GM10847 (cell line): Measurements from ENCODE around the gene RCOR1.

Experiments used
- POLR2A ChIP-seq: IDR thresholded peaks from 2 replicates; pipeline ENCODE4 v1.6.1; 2011; ENCODE audit not compliant: insufficient read length; ENCODE audit errors: extremely low read depth

Gene RCOR1

GRCh38 chr14:102683399-102684297 is 91.2 kb downstream of the RCOR1 start:
- TF ChIP-seq POLR2A, result no peak

DNA sequence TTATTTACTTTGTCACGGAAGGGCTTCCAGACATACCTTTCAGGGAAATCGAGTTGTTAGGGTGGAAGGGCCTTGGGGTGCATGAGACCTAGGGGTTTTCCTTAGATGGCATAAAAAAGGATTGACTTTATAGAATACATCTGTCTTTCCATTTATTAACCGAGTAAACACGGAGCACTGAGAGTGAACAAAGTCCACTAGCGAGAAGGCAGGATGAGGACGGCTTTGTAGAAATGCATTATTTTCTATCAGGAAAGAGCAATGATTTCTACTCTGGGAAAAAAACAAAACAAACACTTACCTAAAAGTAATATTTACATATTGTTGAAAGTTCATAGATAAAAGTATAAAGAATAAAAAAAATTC is 91.8 kb downstream of the RCOR1 start:
- no peak for TF ChIP-seq POLR2A

DNA sequence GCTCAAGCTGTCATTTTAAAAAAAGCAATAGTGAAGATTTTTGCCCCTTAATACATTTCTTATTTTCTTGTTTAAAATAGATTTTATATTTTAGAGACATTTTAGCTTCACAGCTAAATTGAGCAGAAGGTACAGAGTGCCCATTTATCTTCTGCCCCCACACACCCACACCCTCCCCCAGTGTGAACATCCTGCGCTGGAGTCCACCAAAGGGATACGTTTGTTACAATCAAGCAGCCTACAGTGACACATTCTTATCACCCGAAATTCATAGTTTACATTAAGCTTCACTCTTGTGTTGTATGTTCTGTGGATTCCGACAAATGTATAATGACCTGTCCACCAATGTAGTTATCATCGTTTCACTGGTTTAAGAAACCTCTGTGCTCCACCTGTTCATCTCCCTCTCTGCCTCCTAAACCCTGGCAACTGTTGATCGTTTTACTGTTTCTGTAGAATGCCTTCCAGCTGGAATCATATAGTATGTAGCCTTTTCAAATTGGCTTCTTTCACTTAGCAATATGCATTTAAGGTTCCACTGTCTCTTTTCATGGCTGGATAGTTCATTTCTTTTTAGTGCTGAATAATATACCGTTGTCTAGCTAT is 93.8 kb downstream of the RCOR1 start:
- TF ChIP-seq POLR2A, result no peak

DNA sequence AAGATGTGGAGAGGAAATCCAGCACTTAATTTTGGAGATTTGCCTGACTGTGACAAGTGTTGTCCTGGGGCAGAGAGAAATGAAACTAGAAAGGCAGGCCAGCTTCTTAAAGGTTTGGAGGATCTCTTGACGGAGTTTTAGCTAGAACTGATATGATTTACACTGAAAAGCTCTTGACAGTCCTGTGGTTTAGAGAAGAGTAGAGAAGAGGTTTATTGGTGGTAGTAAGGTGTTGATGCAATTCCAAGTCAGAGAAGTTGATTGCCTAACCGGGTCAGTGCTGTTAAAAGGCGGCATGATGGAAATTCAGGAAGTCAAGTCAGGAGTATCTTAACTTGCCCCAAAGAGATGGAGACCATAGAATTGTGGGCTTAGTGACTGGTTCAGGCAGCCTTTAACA is 95.8 kb downstream of the RCOR1 start:
- no peak for TF ChIP-seq POLR2A

DNA sequence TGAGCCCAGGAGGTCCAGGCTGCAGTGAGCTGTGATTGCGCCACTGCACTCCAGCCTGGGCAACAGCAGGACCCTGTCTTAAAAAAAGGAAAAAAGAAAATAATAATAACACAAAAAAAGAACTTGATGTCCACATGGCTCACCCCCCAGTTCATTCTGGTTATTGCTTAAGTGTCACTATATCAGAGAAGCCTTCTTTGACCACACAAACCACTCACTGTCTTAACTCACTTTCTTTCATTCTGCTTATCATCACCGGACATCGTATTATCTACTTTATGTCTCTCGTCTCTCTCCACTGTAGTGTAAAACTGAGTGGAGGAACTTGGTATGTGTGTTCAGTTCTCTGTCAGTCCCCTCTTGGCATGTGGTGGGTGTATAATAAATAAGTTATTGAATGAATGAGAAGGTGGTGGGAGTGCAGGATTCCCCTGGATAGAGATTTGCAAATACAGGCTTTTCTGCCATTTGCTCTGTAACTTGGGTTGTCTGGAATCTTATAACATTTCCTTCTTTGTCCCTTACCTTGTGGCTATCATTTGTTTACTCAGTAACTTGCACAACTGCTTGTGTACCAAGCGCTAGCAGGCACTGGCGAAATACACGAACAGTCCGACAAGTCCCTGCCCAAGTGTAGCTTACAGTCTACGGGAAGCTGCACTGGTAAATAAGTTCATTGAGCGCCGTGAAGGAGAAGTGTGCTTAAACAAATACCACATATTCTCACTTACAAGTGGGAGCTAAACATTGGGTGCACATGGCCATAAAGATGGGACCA is 98.2 kb downstream of the RCOR1 start:
- TF ChIP-seq POLR2A, result no peak

DNA sequence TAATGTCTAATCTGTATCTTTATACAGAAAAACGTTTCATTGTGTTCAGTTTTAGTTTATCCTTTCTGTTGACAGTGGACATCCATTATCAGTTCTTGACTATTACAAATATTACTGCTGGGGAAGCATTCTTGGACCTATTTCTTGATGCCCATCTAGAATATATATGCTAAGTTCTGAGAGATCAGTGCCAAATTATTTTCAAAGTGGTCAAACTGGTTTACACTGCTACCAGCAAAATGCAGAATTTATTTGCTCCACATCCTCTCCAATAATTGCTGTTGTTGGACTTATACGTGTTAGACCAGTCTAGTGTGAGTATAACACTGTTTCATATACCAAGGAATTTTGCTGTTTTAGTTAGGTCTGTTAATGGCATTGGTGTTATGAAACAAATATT is 99.3 kb downstream of the RCOR1 start:
- TF ChIP-seq POLR2A, result no peak

GRCh38 chr14:102692334-102692733 is 99.9 kb downstream of the RCOR1 start:
- TF ChIP-seq POLR2A, result no peak

DNA sequence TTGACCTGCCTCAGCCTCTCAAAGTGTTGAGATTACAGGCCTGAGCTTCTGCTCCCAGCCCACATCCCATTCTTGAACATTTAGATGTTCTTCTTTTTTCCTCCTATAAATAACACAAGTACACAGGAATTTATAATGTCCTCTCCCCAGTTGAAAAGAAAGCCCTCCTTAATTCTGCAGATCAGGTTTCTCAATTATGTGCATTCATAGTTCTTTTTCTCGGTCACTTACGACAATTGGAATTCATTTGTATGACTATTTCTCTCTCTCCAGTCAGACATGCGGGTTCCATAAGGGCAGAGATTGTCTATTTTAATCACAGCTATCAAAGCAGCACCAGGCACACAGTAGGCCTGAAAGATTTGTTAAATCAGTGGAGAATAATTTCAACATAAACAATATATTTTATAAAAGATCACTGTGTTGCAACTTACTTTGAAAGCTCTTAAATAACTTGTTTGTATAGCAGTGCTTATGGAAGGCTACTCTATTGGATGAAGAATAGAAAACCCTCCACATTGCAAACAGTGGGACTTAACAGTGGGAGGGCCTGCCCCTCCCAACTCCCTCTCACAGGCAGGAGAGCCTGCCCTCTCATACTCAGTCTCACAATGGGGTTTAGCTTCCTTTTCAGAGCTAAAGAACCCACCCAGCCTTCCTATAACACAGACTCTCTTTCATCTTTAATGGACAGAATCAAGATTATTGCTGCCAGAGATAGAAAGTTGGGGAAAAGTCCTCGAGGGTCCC is 100.7 kb downstream of the RCOR1 start:
- no peak for TF ChIP-seq POLR2A

GRCh38 chr14:102694530-102695166 is 102.2 kb downstream of the RCOR1 start:
- no peak for TF ChIP-seq POLR2A

- TF ChIP-seq POLR2A, result no peak
Observed at GRCh38 chr14:102695167-102695555, 102.7 kb downstream of the RCOR1 start.

GRCh38 chr14:102696332-102696731 is 103.9 kb downstream of the RCOR1 start:
- TF ChIP-seq POLR2A, result no peak

DNA sequence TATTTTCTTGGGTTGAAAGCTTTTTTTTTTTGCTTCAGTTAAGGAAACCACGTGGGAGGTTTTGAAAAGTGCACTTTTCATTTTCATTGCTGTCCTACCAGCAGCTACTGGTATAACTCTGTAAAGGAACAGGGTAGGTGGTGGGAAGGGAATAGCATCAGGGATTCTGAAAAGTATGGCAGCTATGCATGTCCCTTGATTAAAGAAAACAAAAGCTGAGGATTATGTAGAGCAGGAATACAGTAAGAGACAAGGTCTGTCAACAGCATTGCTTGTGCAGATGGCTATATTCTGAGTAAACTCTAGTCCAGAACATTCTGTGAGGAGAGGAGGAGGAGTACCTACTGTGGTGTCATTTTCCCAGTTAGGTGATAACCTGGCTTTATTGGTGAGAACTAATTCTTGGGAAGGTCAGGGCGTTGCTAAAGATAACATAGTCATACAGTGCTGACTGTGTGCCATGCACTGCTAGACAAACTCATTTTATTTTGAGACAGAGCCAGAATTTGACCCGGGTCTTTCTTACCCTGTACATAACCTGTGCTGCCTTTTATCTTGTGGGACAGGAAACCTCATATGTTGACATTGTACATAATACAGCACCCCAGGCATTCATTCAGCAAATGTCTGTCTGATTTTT is 104.5 kb downstream of the RCOR1 start:
- TF ChIP-seq POLR2A, result no peak

- no peak for TF ChIP-seq POLR2A
Observed at GRCh38 chr14:102697501-102697900, 105.1 kb downstream of the RCOR1 start.

DNA sequence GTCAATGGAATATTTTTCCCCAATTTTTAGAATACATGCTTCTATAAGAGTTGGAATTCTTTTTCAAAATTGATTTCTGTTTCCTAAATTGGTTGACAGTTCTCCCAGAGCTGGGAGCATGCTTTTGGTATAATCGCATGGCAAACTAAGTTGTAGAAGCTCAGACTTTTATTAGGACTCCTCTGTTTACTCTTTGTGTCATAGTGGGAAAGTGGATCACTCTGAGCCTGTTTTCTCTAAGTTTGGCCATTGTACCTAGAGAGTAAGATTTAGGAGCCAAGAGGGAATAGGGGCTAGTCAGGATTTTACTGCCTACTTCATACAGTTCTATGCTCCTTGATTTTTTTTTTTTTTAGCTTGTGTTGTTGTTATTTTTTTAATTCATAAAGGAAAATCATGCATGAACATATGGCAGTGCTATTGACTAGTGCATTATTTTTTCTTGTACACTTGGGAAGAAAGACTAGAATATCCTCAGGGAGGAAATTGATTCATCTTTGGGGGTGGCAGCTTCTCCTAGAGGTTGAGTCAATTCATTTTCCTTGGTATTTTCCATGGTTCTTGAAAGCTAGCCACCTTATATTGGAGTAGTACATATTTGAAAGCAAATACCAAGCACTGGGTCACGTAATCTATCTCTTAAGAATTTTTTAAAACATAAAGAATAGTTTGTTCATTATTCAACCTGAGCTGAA is 107.1 kb downstream of the RCOR1 start:
- TF ChIP-seq POLR2A, result no peak

- no peak for TF ChIP-seq POLR2A
Observed at GRCh38 chr14:102708494-102708893, 116.0 kb downstream of the RCOR1 start.
